Gastroesophageal sphincter (tissue), 4 donors: Measurements from ENCODE around the gene COLQ. TPM values are rescaled to one million over a fixed set of nuclear protein-coding genes. Genes with fewer than 3 reads are reported as not detected.

Experiments
- ATAC-seq: fragments of 150-250 bp; one replicate; pipeline ENCODE4 v1.9.1; 2016; ENCODE audit warnings: mild to moderate bottlenecking, moderate library complexity
- H3K27ac ChIP-seq, 4 donors: fragments of 200-600 bp; sonication (generic) in 3 of 4; 1 replicate in 3 of 4; 2 replicates in 1 of 4; pipeline ENCODE4 v1.5.1; 2016 to 2019
- H3K27me3 ChIP-seq: fragments of 200-600 bp; sonication (generic); one replicate; pipeline ENCODE4 v1.5.1; 2019
- H3K36me3 ChIP-seq, 2 donors: fragments of 200-600 bp; sonication (generic); one replicate each; pipeline ENCODE4 v1.5.1; 2019; ENCODE audit warnings: control low read depth in 1 of 2
- H3K4me1 ChIP-seq, 3 donors: fragments of 200-600 bp; sonication (generic); 1 replicate in 2 of 3; 2 replicates in 1 of 3; pipeline ENCODE4 v1.5.1; 2016 to 2019; ENCODE audit warnings: control low read depth in 2 of 3
- H3K4me3 ChIP-seq, 2 donors: fragments of 200-600 bp; sonication (generic); one replicate each; pipeline ENCODE4 v1.5.1; 2019; ENCODE audit warnings: mild to moderate bottlenecking in 1 of 2, moderate library complexity in 1 of 2
- H3K9me3 ChIP-seq, 3 donors: fragments of 200-600 bp; sonication (generic); one replicate each; pipeline ENCODE4 v1.5.1; 2017 to 2019; ENCODE audit warnings: control low read depth in 2 of 3
- EP300 ChIP-seq: sonication (generic); formaldehyde crosslinking; IDR thresholded peaks from one replicate; pipeline ENCODE4 v1.6.1; 2017; ENCODE audit warnings: antibody characterized with exemption, mild to moderate bottlenecking
- POLR2A ChIP-seq, 2 donors: fragments of 450-650 bp; IDR thresholded peaks; one replicate each; pipeline ENCODE4 v1.6.1; 2017; ENCODE audit warnings: antibody characterized with exemption in 2 of 2, mild to moderate bottlenecking in 2 of 2, moderate library complexity in 1 of 2
- POLR2AphosphoS5 ChIP-seq: sonication (generic); formaldehyde crosslinking; IDR thresholded peaks from one replicate; pipeline ENCODE4 v1.6.1; 2017; ENCODE audit warnings: antibody characterized with exemption
- WGBS, 2 donors: methylation state at CpG; one replicate each; pipeline ENCODE4 v1.1.5; 2018; ENCODE audit warnings: low coverage in 1 of 2; 5-methylcytosine and 5-hydroxymethylcytosine counted together
- total RNA-seq, 4 donors: library from RNA; depleted of rRNA; stranded (reverse); fragments of >200 nt; gene quantifications; one replicate each; pipeline ENCODE4 v1.1.0, GENCODE V29; 2016
- TF ChIP-seq, protein P1 (sequence below), 4 experiments: fragments of 200-600 bp in 2 of 4; fragments of 450-650 bp in 2 of 4; sonication (generic) in 1 of 4; IDR thresholded peaks; one replicate each; pipeline ENCODE4 v1.5.1; 2017 to 2019; ENCODE audit warnings: antibody characterized with exemption in 4 of 4, mild to moderate bottlenecking in 2 of 4, moderate library complexity in 2 of 4

The COLQ gene
- total RNA-seq, 4 donors from 2014 or later: 0.57 to 2.7 (median 1.8) TPM

DNA sequence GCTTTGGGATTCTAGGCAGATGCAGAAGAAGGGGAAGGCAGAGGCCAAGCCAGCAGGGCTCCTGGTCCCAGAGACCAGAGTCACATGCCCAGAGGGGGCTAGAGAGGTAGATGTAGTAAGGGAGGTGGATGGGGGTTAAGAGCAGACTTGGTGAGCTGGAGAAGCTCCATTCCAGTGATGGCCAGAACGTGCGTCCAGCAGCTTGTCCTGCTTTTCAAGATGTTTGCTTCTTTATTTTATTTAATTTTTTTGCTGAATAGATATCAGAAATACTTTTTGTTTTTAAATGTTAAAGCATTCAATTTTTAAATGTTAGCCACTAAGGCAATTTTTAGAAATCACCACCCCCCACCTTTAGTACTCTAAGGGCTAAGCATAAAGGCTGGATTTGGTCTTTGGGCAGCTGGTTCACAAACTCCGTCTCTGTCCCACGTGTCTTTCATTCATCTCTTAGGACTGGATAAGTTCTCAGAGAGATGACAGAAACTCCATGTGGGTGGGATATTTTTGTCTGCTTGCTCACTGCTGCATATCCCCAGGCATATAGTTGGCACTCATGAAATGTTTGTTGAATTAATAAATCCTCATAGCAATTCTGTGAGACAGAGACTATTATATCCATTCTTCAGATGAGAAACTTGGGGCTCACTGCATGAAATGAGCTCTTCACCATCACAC, 6.7 kb downstream of the COLQ start:
- H3K9me3 ChIP-seq: no peaks in the 10 kb centered on the region
- peaks cover 2 to 14% (median 5%) of the 10 kb centered on the region in 3 donors for H3K4me1 ChIP-seq
- no peak for ATAC-seq
- H3K27ac ChIP-seq: no peak overlapping the region
- 80 to 81% methylated on average over 4 of the region's 4 CpGs for whole genome bisulfite sequencing, 2 donors
- no peaks in the 10 kb centered on the region for H3K27me3 ChIP-seq
- no peaks in the 10 kb centered on the region for H3K36me3 ChIP-seq
- no peak overlapping the region for H3K4me3 ChIP-seq
- TF ChIP-seq EP300 (no peak), POLR2A (IDR thresholded peaks at IDR 0.05) (no peak), POLR2AphosphoS5 (no peak)
- TF ChIP-seq, protein P1, sequence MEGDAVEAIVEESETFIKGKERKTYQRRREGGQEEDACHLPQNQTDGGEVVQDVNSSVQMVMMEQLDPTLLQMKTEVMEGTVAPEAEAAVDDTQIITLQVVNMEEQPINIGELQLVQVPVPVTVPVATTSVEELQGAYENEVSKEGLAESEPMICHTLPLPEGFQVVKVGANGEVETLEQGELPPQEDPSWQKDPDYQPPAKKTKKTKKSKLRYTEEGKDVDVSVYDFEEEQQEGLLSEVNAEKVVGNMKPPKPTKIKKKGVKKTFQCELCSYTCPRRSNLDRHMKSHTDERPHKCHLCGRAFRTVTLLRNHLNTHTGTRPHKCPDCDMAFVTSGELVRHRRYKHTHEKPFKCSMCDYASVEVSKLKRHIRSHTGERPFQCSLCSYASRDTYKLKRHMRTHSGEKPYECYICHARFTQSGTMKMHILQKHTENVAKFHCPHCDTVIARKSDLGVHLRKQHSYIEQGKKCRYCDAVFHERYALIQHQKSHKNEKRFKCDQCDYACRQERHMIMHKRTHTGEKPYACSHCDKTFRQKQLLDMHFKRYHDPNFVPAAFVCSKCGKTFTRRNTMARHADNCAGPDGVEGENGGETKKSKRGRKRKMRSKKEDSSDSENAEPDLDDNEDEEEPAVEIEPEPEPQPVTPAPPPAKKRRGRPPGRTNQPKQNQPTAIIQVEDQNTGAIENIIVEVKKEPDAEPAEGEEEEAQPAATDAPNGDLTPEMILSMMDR (IDR thresholded peaks at IDR 0.05): no peak

DNA sequence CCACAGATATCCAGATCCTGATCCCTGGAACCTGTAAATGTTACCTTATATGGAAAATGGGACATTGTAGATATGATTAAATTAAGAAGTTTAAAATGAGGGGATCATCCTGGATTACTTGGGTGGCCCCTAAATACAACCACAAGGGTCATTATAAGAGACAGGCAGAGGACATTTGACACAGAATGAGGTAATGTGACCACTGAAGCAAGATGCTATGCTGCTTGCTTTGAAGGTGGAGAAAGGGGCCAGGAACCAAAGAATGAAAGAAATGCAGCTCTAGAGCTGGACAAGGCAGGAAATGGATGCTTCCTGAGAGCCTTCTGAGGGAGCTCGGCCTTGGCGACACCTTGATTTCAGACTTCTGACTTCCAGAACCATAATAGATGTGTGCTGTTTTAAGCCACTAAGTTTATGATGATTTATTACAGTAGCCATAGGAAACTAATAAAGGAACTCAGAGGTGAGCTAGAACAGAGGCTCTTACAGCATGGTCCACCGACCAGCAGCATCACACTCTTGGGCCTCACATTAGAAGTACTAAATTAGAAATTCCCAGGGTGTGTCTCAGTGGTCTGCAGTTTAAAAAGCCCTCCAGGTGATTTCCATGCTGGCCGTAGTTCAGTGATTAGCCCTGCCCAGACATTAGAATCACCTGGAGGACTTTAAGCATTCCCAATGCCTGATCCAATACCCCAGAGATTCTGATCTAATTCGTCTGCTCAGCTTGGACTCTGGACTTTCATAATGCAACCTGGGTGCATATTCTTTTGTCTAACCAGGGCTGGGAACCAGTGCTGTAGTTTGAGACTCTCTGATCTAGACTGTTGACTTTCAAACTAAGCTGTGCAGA, 7.5 kb downstream of the COLQ start:
- H3K36me3 ChIP-seq: no peaks in the 10 kb centered on the region
- H3K27ac ChIP-seq: no peak overlapping the region
- WGBS, 2 donors: 50 to 73% methylated on average over 2 to 5 of the region's 5 CpGs
- TF ChIP-seq EP300 (no peak), POLR2A (IDR thresholded peaks at IDR 0.05) (no peak), POLR2AphosphoS5 (no peak)
- TF ChIP-seq, protein P1 (IDR thresholded peaks at IDR 0.05): no peak
- no peak for ATAC-seq
- no peaks in the 10 kb centered on the region for H3K9me3 ChIP-seq
- peaks cover 2 to 14% (median 5%) of the 10 kb centered on the region in 3 donors for H3K4me1 ChIP-seq
- no peak overlapping the region for H3K4me3 ChIP-seq
- no peaks in the 10 kb centered on the region for H3K27me3 ChIP-seq

DNA sequence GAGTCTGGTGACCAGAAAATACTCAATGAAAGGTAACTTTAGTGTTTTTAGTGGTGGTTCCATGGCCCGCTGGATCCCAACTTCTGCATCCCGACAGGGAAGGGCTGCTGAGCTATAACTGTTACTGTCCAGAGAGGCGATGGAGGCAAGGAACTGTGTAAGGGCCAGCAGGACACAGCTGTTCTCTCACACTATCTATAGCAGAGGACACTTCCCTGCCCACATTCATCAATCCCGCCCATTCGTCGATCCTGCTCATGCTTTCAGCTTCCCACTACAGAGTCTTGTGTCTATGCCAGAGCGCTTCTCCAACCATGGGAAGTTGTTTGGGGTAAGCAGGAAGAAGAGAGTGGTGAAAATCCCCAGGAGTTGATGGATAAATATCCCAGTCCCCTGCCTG, 8.4 kb downstream of the COLQ start:
- Histone ChIP-seq H3K9me3 (no peaks in the 10 kb centered on the region), H3K27me3 (no peaks in the 10 kb centered on the region), H3K4me1 (peaks cover 2 to 14% (median 5%) of the 10 kb centered on the region in 3 donors), H3K27ac (no peak overlapping the region), H3K36me3 (no peaks in the 10 kb centered on the region), H3K4me3 (no peak overlapping the region)
- TF ChIP-seq EP300: no peak
- TF ChIP-seq, protein P1 (IDR thresholded peaks at IDR 0.05): no peak
- TF ChIP-seq POLR2A (IDR thresholded peaks at IDR 0.05): no peak
- TF ChIP-seq POLR2AphosphoS5: no peak
- WGBS, 2 donors: 78 to 92% methylated on average over 7 of the region's 7 CpGs
- no peak for ATAC-seq

DNA sequence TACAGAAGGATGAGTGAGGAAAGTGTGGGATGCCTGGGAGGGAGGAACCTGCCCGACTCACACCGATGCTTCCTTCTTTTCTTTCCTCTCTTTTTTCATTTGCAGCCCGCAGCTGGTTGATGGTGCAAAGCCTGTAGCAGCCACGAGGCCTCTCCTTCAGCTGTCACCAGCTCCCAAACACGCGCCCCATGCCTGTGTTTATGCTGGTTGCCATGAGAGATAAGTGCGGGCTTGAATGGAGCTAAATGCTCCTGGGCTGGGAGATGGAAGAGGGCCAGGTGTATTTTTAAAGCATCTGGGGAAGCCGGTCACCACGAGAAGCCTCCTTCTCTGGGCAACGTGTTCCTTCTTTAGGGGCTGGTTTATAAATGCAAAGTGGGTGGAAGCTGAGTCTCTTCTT, 9.3 kb downstream of the COLQ start:
- TF ChIP-seq EP300: no peak
- TF ChIP-seq, protein P1 (IDR thresholded peaks at IDR 0.05): no peak
- no peak for TF ChIP-seq POLR2AphosphoS5
- TF ChIP-seq POLR2A (IDR thresholded peaks at IDR 0.05): no peak
- ATAC-seq: peak; percentile 82
- Histone ChIP-seq H3K36me3 (no peaks in the 10 kb centered on the region), H3K27ac (peak overlapping the region in 2 of 4 donors; percentile 26 to 29), H3K4me3 (no peak overlapping the region), H3K9me3 (no peaks in the 10 kb centered on the region), H3K4me1 (peaks cover 2 to 14% (median 5%) of the 10 kb centered on the region in 3 donors), H3K27me3 (no peaks in the 10 kb centered on the region)
- WGBS, 2 donors: 0 to 2% methylated on average over 6 to 7 of the region's 10 CpGs
